Endothelial cell of umbilical vein (primary cell): ENCODE measurements around the gene ZNF649. TPM values are rescaled to one million over a fixed set of nuclear protein-coding genes. Genes with fewer than 3 reads are reported as not detected.

Experiments
- BruUV-seq: library from RNA; stranded (reverse); fragments of 400-500 nt; replicated peaks from 2 replicates; lab custom pipeline; 2021; lab: Mats Ljungman, UMichigan
- CTCF ChIA-PET: fragments of 300-600, 350-600 bp; sonication (Branson Sonifier 250); formaldehyde crosslinking; loops from one replicate; lab custom pipeline; 2021; ENCODE audit warnings: antibody characterized with exemption, inconsistent platforms; lab: Charles Lee
- POLR2A ChIA-PET: fragments of 300-600, 350-600 bp; sonication (Branson Sonifier 250); formaldehyde crosslinking; loops from one replicate; lab custom pipeline; 2021; ENCODE audit warnings: antibody characterized with exemption, inconsistent platforms; lab: Charles Lee
- DNase-seq: peaks from one replicate; pipeline ENCODE4 v3.0.0-alpha.2; 2011; ENCODE audit warnings: low read depth, low spot score
- FAIRE-seq: peaks from 2 replicates; lab custom pipeline; 2011; peaks lifted over from hg19 to GRCh38; lab: Jason Lieb, UNC
- H2AFZ ChIP-seq: 2 replicates; pipeline ENCODE4 v1.6.0; 2012; ENCODE audit warnings: low read depth, low read length, control low read depth, inconsistent platforms
- H3K27ac ChIP-seq: 2 replicates; pipeline ENCODE4 v1.5.1; 2011; ENCODE audit warnings: low read depth, mild to moderate bottlenecking, control low read depth, low read length, moderate library complexity; ENCODE audit not compliant: insufficient read depth
- H3K27me3 ChIP-seq, 2 experiments: 2 replicates each; pipeline versions ENCODE4 v1.6.0 to v1.6.1; 2011; ENCODE audit warnings: low read length in 2 of 2, mixed read lengths in 1 of 2; ENCODE audit not compliant: control insufficient read depth in 2 of 2, insufficient read depth in 2 of 2
- H3K36me3 ChIP-seq, 2 experiments: 2 replicates in 1 of 2; 3 replicates in 1 of 2; pipeline ENCODE4 v1.5.1; 2011; ENCODE audit warnings: low read length in 2 of 2, mild to moderate bottlenecking in 1 of 2, moderate library complexity in 1 of 2; ENCODE audit not compliant: control insufficient read depth in 2 of 2, insufficient read depth in 2 of 2; ENCODE audit errors: extremely low read depth in 1 of 2
- H3K4me1 ChIP-seq: 3 replicates; pipeline ENCODE4 v1.5.1; 2011; ENCODE audit warnings: mild to moderate bottlenecking, low read length; ENCODE audit not compliant: control insufficient read depth, insufficient read depth; ENCODE audit errors: extremely low read depth
- H3K4me2 ChIP-seq: 2 replicates; pipeline ENCODE4 v1.6.1; 2011; ENCODE audit warnings: low read length, control low read depth, mixed read lengths; ENCODE audit not compliant: insufficient read depth
- H3K4me3 ChIP-seq, 3 experiments: fragments of 200-600 bp in 1 of 3; sonication (generic), shearing (Covaris generic) in 1 of 3; replicated peaks in 1 of 3; 2 replicates each; pipeline ENCODE4 v1.5.1; 2011 to 2016; ENCODE audit warnings: control low read depth in 3 of 3, low read length in 3 of 3, mild to moderate bottlenecking in 2 of 3, inconsistent platforms in 1 of 3, low read depth in 1 of 3, moderate library complexity in 1 of 3; ENCODE audit not compliant: insufficient read depth in 1 of 3
- H3K79me2 ChIP-seq: 2 replicates; pipeline ENCODE4 v1.6.0; 2012; ENCODE audit warnings: low read length, inconsistent platforms; ENCODE audit not compliant: control insufficient read depth, insufficient read depth
- H3K9ac ChIP-seq: replicated peaks from 2 replicates; pipeline ENCODE3; 2011; ENCODE audit warnings: low read length, control low read depth; ENCODE audit not compliant: insufficient read depth; ENCODE audit errors: extremely low read depth
- H3K9me1 ChIP-seq: replicated peaks from 3 replicates; pipeline ENCODE4 v1.6.0; 2011; ENCODE audit warnings: mild to moderate bottlenecking, low read length; ENCODE audit not compliant: control insufficient read depth, insufficient read depth; ENCODE audit errors: extremely low read depth
- H3K9me3 ChIP-seq: replicated peaks from 2 replicates; pipeline ENCODE4 v1.5.1; 2012; ENCODE audit warnings: low read length, inconsistent platforms; ENCODE audit not compliant: control insufficient read depth, insufficient read depth
- H4K20me1 ChIP-seq: replicated peaks from 2 replicates; pipeline ENCODE3; 2011; ENCODE audit warnings: mild to moderate bottlenecking, low read length; ENCODE audit not compliant: control insufficient read depth, insufficient read depth; ENCODE audit errors: extremely low read depth
- EZH2 ChIP-seq: IDR thresholded peaks from 2 replicates; pipeline ENCODE4 v1.6.1; 2012; ENCODE audit warnings: borderline replicate concordance, low read depth, mild to moderate bottlenecking, moderate library complexity, low read length, inconsistent platforms; ENCODE audit not compliant: severe bottlenecking
- FOS ChIP-seq: IDR thresholded peaks from 2 replicates; pipeline ENCODE4 v1.6.1; 2011; ENCODE audit warnings: mild to moderate bottlenecking, low read length, moderate library complexity, borderline replicate concordance; ENCODE audit not compliant: insufficient read depth
- GATA2 ChIP-seq: IDR thresholded peaks from 2 replicates; pipeline ENCODE4 v1.7.0; 2011; ENCODE audit warnings: low read depth, mild to moderate bottlenecking, moderate library complexity, mixed read lengths, low read length; ENCODE audit not compliant: insufficient read length, insufficient read depth
- JUN ChIP-seq: IDR thresholded peaks from 2 replicates; pipeline ENCODE4 v1.6.1; 2011; ENCODE audit warnings: borderline replicate concordance, low read depth; ENCODE audit not compliant: insufficient read length, insufficient read depth
- MYC ChIP-seq: IDR thresholded peaks from one replicate; pipeline ENCODE4 v1.6.1; 2011; ENCODE audit warnings: mild to moderate bottlenecking, low read depth, low read length
- POLR2A ChIP-seq: IDR thresholded peaks from 2 replicates; pipeline ENCODE4 v1.6.1; 2012; ENCODE audit warnings: low read depth, mild to moderate bottlenecking, control low read depth, low read length
- POLR2AphosphoS5 ChIP-seq: IDR thresholded peaks from 2 replicates; pipeline ENCODE4 v1.6.1; 2012; ENCODE audit warnings: low read depth, mild to moderate bottlenecking, control low read depth, low read length, moderate library complexity; ENCODE audit not compliant: insufficient read depth
- dilution Hi-C: fragments of 300-500 bp; cut with MboI; formaldehyde crosslinking; loops from one replicate; pipeline ENCODE4 v1.15.0; 2019; ENCODE audit warnings: low sequenced_read_pairs; ENCODE audit not compliant: extremely low pct_ligation_motif_present
- intact Hi-C: fragments of 100-400 bp; cut with micrococcal nuclease; formaldehyde crosslinking; loops from one replicate; pipeline ENCODE4 v1.10.0; 2022
- polyA plus RNA-seq, 4 experiments: library from polyadenylated mRNA; depleted of rRNA in 3 of 4; stranded (reverse) in 3 of 4; unstranded in 1 of 4; fragments of >200 nt; gene quantifications; 2 replicates each; pipeline versions ENCODE4 v1.2.1 to v1.2.3, GENCODE V29; 2011 to 2012; ENCODE audit warnings: missing spikeins in 1 of 4
- total RNA-seq: library from RNA; stranded (reverse); gene quantifications from 2 replicates; pipeline ENCODE4 v1.2.3, GENCODE V29; 2021
- TF ChIP-seq, protein P1 (sequence below): IDR thresholded peaks from 2 replicates; pipeline ENCODE4 v1.6.1; 2011; ENCODE audit not compliant: insufficient read depth, insufficient read length
- TF ChIP-seq, protein P2 (sequence below), 2 donors: IDR thresholded peaks; 1 replicate in 1 of 2; 2 replicates in 1 of 2; pipeline ENCODE4 v1.5.1; 2011; ENCODE audit warnings: low read length in 2 of 2, mild to moderate bottlenecking in 2 of 2, moderate library complexity in 2 of 2, control low read depth in 1 of 2, inconsistent platforms in 1 of 2, low read depth in 1 of 2; ENCODE audit not compliant: insufficient read depth in 1 of 2; ENCODE audit errors: extremely low read depth in 1 of 2

The ZNF649 gene
- total and polyA plus RNA-seq, 2 donors (not counting 3 experiments of a cell fraction or from before 2014, with no cell fraction given), result 2.0 to 8.6 TPM

DNA sequence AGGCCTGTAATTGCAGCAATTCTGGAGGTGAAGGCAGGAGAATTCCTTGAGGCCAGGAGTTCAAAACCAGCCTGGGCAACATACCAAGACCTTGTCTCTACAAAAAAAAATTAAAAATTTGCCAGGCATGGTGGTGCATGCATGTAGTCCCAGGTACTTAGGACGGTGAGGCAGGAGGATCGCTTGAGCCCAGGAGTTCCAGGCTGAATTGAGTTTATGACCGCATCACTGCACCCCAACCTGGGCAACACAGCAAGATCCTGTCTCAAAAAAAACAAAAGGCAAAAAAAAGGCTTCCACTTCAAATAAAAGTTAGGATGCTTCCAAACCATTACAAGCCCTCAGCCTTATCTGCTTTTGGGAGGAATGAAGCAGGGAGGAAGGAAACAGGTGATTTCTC lies 22.3 kb downstream of the ZNF649 start:
- intact Hi-C loops, result no loop called here

More for the DNA sequence above, 22.3 kb downstream of the ZNF649 start:
- Histone ChIP-seq H3K9me3 (no peaks in the 10 kb centered on the region), H3K36me3 (no peaks in the 10 kb centered on the region), H3K27ac (no peak overlapping the region), H3K4me1 (no peaks in the 10 kb centered on the region), H2AFZ (no peak overlapping the region), H3K9ac (no peak overlapping the region), H3K4me3 (no peak overlapping the region), H4K20me1 (no peaks in the 10 kb centered on the region), H3K4me2 (no peak overlapping the region), H3K27me3 (no peaks in the 10 kb centered on the region), H3K9me1 (no peaks in the 10 kb centered on the region), H3K79me2 (no peaks in the 10 kb centered on the region)
- no peak for FAIRE-seq
- TF ChIP-seq EZH2 (no peak), FOS (no peak), GATA2 (no peak), POLR2A (no peak), JUN (no peak), POLR2AphosphoS5 (no peak), MYC (no peak)
- TF ChIP-seq, protein P1, sequence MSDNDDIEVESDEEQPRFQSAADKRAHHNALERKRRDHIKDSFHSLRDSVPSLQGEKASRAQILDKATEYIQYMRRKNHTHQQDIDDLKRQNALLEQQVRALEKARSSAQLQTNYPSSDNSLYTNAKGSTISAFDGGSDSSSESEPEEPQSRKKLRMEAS, result no peak
- TF ChIP-seq, protein P2, sequence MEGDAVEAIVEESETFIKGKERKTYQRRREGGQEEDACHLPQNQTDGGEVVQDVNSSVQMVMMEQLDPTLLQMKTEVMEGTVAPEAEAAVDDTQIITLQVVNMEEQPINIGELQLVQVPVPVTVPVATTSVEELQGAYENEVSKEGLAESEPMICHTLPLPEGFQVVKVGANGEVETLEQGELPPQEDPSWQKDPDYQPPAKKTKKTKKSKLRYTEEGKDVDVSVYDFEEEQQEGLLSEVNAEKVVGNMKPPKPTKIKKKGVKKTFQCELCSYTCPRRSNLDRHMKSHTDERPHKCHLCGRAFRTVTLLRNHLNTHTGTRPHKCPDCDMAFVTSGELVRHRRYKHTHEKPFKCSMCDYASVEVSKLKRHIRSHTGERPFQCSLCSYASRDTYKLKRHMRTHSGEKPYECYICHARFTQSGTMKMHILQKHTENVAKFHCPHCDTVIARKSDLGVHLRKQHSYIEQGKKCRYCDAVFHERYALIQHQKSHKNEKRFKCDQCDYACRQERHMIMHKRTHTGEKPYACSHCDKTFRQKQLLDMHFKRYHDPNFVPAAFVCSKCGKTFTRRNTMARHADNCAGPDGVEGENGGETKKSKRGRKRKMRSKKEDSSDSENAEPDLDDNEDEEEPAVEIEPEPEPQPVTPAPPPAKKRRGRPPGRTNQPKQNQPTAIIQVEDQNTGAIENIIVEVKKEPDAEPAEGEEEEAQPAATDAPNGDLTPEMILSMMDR (IDR thresholded peaks at IDR 0.05; ENCODE audit: extremely low read depth in 1 of 2, insufficient read depth in 1 of 2, low read depth in 1 of 2, low read length in 2 of 2), result no peak
- DNase-seq, result no peak
- dilution Hi-C loops, result no loop called here
- POLR2A ChIA-PET, result no interaction called here
- CTCF ChIA-PET, result no interaction called here
- no TSS peak for BruUV-seq
